GM11168 (cell line): ENCODE data around the gene TBX10.
"Not testable (repeated sequence)": the region's sequence is repeated elsewhere in the genome, so short reads cannot be mapped to it uniquely, and the experiment has no call there.

Source experiments
- in situ Hi-C: fragments of 300-500 bp; cut with MboI; formaldehyde crosslinking; loops from one replicate; pipeline ENCODE4 v1.12.0; 2022; ENCODE audit warnings: low sequenced_read_pairs; ENCODE audit not compliant: unreplicated experiment

TBX10 gene

DNA sequence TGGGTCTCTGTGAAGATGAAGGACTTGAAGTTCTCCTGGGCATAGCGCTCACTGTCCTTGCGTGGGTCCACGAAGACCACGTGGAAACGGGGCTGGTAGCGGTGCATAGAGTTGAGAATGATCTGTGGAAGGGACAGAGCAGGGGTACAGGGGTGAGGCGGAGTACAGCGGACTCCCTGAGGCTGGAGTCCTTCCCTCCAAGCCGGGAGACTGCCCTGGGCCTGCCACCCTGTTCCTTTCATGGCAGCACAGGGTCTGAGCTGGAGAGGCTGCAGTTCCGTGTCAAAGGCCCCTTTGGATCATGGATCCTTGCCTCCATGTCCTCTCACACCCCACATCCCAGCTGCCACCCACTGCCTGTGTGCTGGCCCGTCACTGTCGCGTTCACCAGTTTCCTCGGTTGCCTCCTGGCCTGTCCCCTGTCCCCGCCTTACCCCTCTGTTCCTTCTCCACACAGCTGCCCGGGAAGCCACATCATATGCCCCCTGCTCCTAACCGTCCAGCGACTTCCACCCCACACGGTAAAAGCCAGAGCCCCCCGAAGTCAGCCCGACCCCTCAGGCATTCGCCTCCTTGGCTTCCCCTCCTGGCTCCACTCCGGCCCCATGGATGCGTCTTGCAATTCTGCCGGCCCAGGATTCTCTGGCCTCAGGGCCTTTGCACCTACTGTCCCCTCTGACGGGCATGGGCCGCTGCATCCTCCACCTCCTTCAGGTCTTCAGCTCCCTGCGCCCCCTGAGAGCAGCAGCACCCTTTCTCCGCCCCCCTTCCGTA lies 6.4 kb downstream of the TBX10 start:
- in situ Hi-C loops, result no loop called here

DNA sequence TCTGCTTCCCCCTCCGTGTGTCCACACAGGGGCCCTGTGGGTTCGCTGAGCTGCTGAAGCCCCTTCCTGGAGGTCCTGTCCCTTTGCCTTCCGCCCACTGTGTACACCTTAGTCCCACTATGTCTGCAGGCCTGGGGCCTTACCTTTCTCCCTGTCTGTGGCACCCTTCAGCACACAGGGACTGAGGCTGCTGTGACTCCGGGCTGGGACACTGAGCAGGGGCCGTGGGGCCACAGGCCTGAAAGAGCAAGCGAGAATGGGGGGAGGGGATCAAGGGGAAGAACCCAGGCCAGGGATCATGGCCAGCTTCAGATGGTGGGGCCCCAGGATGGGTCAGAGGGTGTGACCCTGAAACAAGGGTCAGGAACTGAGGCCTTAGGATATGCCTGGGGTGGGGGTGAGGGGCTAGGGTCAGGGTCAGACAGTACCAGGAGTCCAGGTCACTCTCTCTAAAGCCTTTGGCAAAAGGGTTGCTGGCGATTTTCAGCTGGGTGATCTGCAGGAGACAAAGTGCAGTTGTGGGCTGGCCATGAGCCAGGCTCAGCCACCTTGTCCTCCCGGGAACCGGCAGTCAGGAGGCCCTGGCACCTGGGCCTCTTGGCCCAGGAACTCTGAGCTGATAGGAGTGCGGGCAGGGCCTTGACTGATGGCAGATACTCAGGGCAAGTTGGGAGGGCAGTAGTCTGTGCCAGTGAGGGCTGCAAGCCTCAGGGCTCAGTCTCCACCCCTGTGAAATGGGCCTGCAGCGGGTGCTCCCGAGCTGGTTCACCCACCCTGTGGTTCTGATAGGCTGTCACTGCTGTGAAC lies 7.2 kb downstream of the TBX10 start:
- in situ Hi-C loops, result no loop called here

DNA sequence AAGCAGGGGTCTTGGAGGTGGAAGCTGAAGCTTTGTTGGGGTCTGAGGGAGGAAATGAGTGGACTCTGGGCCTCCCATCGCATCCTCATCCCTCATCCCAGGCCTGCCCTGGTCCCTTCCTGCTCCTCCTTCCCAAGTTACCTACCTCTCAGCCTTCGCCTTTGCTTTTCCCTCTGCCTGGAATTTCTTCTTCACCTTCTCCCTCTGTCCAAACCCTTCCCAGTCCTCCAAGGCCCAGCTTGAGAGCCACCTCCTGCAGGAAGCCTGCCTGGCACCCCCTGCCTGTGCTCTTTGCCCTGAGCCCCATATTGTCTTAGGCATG lies 7.7 kb downstream of the TBX10 start:
- in situ Hi-C loops, result no loop called here

DNA sequence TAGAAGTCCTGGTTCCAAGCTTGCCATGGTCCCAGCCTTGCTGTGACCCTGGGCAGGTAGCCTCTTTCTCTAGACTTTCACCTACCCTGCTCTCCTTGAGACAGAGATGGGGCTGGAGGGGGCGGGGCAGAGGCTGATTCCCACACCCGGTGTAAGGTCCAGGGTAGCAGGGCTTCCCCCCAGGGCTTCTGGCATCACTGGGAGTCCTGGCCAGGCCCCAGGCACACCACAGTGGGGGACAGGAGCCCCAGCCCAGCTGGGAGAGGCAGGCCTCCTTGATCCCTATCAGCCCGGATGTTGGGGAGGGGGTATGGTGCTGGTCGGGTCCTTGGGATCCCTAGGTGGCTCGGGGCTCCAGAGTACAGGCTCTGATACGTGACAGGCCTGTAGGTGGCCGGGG lies 8.2 kb downstream of the TBX10 start:
- in situ Hi-C loops, result no loop called here

DNA sequence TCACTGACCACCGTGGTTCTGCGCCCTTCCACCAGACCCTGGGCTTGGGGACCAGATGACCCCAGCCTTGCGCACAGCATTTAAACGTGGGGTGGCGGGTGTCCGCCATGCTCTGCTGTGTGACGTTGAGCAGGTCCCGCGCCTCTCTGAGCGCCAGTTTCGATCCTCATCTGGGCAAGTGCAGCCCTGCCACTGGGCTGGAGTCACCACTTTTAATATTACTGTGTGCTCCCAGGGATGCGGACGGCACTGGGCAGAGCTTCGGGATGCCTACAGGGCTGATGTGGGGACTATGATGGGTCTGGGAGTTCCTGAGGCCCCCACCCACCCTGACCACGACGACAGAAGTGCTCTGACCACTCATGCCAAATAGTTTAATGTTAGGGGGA lies 8.6 kb downstream of the TBX10 start:
- in situ Hi-C loops, result no loop called here

DNA sequence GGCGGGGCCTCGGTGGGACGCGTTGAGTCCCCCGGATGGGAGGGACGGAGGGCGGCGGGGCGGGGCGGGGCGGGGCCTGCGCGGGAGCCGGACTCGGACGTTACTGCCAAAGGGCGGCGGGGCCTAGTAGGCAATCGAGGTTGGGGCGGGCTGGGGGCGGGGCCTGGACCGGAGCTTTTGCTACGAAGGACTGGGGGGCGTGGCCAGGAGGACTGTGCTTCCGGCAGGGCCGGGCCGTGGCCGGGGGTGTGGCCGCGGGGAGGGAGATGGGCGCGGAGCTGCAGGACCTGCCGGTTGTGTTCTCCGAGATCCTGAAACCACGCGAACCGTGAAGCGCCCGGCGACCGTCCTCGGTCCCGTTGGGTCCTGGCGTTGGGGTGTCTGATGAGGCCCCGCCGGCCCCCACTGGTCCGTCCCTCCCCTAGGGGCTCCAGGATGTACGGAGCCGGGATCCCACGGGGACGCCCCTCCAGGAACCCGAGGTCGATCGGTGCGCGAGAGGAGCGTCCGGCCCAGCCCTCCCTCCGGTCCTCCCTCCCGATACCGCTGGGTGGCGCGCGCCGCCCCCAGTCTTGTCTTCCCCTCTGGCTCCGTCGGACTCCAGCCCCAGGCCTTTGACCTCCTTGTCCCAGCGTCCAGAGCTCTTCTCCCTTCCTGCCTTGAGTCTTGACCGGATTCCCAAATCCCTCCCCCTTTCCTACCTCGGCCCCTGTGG lies 9.2 kb downstream of the TBX10 start:
- in situ Hi-C loops, result no loop called here

DNA sequence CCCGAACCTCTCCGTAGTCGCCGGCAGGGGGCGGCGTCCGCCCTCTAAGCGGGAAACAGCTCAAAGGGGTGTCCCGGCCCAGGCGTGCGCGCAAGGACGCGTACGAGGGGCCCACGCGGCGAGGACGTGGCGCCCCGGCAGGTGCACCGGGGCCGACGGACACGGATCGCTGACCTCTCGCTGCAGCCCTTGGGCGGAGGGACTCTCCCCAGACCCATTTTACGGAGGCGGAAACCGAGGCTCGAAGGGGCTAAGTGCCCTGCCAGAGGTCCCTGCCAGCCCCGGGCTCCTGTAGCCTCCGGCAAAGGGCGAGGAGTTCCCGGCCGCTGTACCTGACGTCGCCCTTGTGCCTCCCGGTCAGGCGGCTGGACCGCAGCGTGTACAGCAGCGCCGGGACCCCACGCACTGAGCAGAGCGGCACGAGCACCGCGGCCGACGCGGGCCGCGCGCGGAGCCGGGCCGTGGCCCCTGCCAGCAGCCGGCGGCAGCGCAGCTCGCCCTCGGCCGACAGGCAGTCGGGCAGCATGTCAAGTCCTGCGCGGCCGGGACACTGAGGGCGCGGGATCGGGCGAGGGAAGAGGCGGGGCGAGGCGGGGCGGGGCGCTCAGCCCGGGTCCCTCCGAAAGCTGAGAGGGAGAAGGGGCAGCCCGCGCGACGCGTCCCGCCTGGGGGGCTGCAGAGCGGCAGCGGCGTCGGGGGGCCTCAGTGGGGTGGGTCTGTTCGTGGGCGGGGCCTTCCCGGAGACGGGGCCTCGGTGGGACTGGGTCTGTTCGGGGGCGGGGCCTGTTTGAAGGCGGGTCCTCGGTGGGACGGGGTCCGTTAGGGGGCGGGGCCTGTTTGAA lies 10.0 kb downstream of the TBX10 start, which contains the start of gene NUDT8:
TSS of gene NUDT8 (minus strand) at position 552 of the 842 bp plus-strand sequence. CDS start at position 526, 26 bp downstream.
- in situ Hi-C loops, result no loop called here

DNA sequence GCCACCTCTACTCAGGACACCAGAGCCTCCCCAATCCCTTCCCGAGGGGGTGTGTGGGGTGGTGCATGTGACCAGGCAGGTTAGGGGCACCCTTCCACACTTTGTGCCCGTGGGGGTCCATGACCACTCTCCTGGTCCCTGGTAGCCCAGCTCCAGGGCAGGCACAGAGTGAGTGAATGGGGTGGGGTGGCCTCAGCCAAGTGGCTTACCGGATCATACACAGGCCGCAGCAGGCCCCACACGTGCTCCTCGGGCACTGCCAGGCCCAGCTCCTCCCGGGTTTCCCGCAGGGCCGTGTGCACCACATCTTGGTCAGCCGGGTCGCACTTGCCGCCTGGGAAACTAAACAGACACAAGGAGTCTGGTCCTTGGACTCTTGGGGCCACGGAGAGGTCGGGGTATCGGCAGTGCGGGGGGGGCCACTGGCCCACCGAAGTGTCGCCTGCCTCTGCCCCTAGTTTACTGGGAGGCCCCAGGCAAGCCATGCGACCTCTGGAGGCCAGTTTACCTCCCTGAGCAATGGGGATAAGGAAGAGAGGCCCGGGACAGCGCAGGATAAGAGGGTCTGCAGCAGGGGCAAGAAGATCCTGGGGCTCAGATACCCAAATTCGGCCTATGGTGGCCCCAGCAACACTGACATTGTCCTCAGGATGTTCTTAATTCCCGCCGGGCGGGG lies 10.7 kb downstream of the TBX10 start:
- in situ Hi-C loops, result no loop called here

- in situ Hi-C loops, result no loop called here
These were observed 11.5 kb downstream of the TBX10 start for GRCh38 chr11:67627812-67628624.

GRCh38 chr11:67627441-67627811 lies 12.1 kb downstream of the TBX10 start:
- in situ Hi-C loops, result no loop called here

- in situ Hi-C loops, result no loop called here
These were observed 12.6 kb downstream of the TBX10 start for GRCh38 chr11:67626970-67627369.

- in situ Hi-C loops, result not testable (repeated sequence)
These were observed 13.3 kb downstream of the TBX10 start for GRCh38 chr11:67626131-67626833.

GRCh38 chr11:67623795-67624194 lies 15.8 kb downstream of the TBX10 start:
- in situ Hi-C loops, result not testable (repeated sequence)

DNA sequence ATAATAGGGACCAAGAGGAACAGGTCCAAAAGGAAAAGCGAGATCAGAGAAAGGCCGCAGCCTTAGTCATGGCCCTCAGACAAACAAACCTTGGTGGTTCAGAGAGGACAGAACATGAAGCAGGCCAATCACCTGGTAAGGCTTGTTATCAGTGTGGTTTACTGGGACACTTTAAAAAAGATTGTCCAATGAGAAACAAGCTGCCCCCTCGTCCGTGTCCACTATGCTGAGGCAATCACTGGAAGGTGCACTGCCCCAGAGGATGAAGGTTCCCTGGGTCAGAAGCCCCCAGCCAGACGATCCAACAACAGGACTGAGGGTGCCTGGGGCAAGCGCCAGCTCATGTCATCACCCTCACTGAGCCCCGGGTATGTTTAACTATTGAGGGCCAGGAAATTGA lies 16.7 kb downstream of the TBX10 start:
- in situ Hi-C loops, result not testable (repeated sequence)

DNA sequence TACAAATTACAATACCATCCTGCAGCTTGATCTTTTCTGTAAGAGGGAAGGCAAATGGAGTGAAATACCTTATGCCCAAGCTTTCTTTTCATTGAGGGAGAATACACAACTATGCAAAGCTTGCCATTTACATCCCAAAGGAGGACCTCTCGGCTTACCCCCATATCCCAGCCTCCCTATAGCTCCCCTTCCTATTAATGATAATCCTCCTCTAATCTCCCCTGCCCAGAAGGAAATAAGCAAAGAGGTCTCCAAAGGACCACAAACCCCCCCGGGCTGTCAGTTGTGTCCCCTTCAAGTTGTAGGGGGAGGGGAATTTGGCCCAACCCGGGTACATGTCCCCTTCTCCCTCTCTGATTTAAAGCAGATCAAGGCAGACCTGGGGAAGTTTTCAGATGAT lies 17.6 kb downstream of the TBX10 start:
- in situ Hi-C loops, result not testable (repeated sequence)

DNA sequence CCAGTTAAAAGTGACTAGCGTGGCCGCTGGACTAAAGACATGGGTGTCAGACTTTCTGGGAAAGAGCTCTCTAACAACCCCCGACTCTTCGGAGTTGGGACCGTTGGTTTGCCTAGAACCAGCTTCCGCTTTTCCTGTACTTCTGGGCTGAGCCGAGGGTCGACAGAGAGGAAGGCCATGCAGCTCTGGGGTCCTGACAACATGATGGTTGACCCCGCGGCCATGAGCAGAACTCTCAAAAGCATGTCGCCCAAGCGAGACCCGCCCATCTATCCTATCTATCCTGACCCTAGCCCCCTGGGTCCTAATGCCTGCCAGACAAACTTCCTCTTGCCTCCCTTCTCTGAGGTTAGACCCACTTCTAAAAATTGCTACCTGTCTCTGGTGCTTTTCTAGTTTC lies 18.9 kb downstream of the TBX10 start:
- in situ Hi-C loops, result not testable (repeated sequence)

DNA sequence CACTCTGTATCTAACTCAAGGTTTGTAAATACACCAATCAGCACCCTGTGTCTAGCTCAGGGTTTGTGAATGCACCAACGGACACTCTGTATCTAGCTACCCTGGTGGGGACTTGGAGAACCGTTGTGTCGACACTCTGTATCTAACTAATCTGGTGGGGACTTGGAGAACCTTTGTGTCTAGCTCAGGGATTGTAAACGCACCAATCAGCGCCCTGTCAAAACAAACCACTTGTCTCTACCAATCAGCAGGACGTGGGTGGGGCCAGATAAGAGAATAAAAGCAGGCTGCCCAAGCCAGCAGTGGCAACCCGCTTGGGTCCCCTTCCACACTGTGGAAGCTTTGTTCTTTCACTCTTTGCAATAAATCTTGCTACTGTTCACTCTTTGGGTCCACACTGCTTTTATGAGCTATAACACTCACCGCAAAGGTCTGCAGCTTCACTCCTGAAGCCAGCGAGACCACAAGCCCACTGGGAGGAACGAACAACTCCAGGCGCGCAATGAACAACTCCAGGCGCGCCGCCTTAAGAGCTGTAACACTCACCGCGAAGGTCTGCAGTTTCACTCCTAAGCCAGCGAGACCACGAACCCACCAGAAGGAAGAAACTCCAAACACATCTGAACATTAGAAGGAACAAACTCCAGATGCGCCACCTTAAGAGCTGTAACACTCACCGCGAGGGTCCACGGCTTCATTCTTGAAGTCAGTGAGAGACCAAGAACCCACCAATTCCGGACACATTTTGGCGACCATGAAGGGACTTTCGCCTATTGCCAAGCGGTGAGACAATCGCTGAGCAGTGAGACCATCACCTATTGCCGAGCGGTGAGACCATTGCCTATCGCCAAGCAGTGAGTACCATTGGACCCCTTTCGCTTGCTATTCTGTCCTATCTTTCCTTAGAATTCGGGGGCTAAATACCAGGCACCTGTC lies 19.6 kb downstream of the TBX10 start:
- in situ Hi-C loops, result not testable (repeated sequence)
